Activated CD4-positive, alpha-beta T cell treated with anti-CD3 and anti-CD28 coated beads, Interleukin-2, Interleukin-6, amounts not matched to agents 100 ng/mL and 50 ng/mL, durations not matched to agents 16 hours and 8 hours (primary cell): ENCODE results near the gene PTPN12.

Source experiments
- DNase-seq: peaks from one replicate; pipeline ENCODE4 v3.0.0-alpha.2; 2020

The PTPN12 gene

DNA sequence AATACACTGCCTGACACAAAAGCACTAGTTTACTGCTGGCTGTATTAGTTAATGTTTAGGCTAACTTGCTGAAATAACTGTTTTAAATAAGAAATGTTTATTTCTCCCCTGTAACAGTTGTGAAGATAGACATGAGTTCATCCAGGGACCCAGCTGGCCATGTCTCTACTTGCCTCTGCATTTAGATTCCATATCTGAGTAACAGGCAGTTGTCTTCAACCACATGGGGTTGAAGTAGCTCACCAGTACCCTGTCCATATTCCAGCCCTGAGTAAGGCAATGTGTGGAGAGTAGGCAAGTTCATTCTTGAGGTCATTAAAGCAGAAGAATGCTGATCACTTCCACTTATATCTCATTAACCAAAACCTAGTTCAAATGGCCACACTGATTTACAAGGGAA is 128.1 kb downstream of the PTPN12 start:
- DNase-seq = no peak

DNA sequence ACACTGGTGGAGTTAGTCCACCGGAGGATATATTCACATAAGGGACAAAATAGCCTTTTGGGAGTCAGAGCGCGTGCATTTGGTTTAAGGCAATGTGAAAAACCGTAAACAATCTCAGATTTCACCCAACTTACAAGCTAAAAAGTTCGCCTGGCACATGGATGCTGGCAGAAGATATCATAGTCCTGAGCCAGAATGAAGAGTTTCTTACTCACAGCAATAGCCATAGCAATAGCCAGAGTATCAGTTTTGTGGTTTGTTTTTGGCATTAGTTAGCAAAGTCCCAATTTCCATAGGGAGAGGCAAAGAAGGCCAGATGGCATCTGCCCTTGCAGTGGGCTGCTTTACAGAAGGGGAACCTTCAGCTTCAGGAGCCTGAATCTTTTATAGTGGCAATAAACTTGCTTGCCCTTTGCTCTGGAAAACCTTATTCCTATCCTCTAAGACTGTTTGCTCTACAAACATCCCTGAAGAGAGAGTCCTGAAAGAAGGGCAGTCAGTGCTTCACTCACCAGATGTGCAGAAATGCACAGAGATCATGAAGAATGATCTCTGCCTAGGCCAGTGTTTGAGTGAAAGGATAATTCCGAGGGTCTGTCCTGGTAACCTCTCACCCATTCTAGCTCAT is 130.5 kb downstream of the PTPN12 start:
- DNase-seq = no peak

DNA sequence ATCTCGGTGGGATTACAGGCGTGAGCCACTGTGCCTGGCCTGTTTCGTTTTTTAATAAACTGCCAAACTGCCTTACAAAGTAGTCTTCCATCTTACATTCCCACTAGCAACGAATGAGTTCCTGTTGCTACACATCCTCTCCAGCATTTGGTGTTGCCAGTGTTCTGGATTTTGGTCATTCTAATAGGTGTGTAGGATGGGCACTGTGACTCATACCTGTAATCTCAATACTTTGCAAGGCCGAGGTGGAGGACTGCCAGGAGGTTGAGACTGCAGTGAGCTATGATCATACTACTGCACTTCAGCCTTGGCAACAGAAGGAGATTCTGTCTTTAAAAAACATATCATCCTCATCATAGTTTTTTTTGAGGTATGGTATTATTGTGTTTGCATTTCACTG is 137.8 kb downstream of the PTPN12 start:
- peak; percentile 44 for DNase-seq

DNA sequence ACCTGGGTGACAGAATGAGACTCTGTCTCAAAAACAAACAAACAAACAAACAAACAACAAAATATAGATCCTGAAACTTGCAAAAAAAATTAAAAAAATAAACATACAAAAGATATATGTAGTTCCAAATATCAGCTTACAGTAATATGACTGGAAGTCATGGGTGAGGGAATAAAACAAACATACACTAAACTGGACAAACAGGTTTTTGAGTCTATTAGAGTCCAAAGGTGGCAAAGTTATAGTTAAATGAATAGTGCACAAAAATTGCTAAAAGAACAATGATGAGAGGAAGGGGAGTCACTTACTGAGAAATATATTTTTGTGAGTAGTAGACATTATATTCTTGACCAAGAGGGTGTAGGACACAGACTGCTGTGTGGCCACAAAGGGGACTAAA is 142.5 kb downstream of the PTPN12 start:
- no peak for DNase-seq

DNA sequence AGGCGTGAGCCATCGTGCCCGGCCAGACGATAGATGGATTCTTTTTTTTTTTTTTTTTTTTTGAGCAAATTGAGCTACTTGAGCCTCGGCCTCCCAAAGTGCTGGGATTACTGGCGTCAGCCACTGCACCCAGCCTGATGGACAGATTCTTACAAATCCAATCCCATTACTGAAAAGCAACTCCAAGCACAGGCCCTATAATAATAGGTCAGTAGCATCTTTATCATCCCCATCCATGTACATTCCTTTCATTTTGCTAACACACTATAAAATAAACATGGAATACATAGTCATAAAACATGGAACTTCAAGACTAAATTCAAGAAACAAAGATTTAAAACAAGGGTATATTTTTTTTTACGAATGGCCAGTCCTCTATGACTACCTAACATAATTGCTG is 143.2 kb downstream of the PTPN12 start:
- DNase-seq = no peak

DNA sequence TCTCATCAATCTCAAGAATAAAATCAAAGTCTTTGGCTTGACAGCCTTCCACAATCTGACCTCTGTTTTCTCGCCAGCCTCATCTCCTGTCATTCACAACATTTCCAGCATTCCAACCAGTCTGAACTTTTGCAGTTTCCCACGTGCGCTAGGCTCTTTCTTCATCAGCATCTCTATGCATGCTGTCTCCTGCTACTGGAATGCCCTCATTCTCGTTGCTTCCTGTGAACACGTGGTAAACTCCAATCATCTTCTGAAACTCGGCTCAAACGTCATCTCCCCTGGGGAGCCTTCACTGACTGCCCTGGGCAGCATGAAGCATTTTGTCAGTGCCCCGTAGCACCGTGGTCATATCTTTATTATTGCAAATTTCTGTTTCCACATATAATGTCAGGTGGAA is 146.9 kb downstream of the PTPN12 start:
- DNase-seq = no peak

DNA sequence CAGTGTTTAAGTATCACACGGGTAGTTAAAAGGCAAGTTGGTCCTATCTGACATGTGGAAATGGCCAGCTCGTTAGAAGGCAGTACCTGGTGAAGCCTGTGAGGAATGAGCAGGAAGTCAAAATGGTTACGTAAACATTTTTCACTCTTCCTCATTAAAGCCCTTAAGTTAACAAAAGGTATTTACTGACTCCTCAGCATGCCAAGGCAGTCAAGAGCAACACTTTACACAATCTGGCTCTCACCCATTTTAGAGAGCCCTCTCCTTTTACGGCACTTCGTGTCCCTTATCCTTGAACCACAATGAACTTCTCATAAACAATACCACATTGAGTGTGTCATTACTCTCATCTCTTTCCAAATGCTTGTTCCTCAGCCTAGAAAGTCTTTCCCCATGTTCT is 148.1 kb downstream of the PTPN12 start:
- no peak for DNase-seq

DNA sequence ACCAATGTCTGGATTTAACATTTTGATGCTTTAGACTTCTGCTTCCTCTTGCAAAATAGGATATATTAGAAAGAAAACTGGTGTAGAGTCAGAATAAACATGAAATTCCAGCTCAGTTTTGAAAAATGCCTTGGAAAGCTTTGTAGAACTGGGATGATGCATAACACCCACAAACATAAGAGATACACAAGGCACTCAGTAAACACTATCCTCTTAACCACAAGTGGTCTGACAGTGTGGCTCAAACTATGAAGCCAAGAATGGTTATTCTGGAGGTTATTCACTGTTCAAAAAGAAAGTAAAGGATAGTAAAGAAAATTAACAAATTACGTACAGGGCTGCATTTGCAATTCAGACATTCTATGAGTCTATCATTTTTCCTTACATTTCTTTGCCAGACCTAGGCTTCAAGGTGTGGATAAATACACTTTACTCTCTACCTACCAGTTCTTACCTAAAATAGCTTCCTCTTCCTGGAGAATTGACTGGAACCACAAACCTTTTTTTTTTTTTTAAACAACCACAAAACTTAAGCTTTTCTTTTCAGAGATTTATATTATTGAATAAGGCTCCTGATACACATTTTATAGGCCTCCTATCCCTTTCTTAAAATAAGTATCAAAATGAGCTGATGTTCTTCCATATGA is 150.1 kb downstream of the PTPN12 start:
- DNase-seq = no peak

DNA sequence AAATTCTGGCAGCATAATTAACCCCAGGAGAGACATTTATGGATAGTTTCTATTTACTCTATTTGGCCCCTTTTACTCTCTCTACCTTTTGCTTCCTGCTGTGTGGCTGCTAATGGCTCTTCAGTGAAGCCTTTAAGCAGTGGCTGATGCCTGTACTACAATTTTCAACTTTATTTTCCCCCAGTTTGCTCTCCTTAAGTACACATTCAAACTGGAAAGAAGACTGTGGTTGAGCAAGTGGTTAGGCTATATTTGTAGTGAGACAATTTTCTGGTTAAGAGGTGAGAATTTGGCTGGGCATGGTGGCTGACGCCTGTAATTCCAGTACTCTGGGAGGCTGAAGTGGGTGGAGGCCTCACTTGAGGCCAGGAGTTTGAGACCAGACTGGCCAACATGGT is 150.7 kb downstream of the PTPN12 start:
- DNase-seq = peak; percentile 70
